Keratinocyte (primary cell): ENCODE data around the gene SEC16B. TPM values are rescaled to one million over a fixed set of nuclear protein-coding genes. Genes with fewer than 3 reads are reported as not detected.

Source experiments
- DNase-seq: peaks from one replicate; pipeline ENCODE4 v3.0.0-alpha.2; 2011; ENCODE audit warnings: low read depth, missing footprints, low spot score
- FAIRE-seq: peaks from 2 replicates; lab custom pipeline; 2011; peaks lifted over from hg19 to GRCh38; lab: Jason Lieb, UNC
- H2AFZ ChIP-seq: 2 replicates; pipeline ENCODE4 v1.6.0; 2012; ENCODE audit warnings: low read length, control low read depth, inconsistent platforms; ENCODE audit not compliant: control insufficient read depth
- H3K27ac ChIP-seq: 2 replicates; pipeline ENCODE4 v1.5.1; 2011; ENCODE audit warnings: low read length; ENCODE audit not compliant: control insufficient read depth, insufficient read depth
- H3K27me3 ChIP-seq: 3 replicates; pipeline ENCODE4 v1.6.0; 2011; ENCODE audit warnings: low read length; ENCODE audit not compliant: control insufficient read depth, insufficient read depth; ENCODE audit errors: extremely low read depth
- H3K36me3 ChIP-seq, 2 experiments: 2 replicates in 1 of 2; 3 replicates in 1 of 2; pipeline ENCODE4 v1.5.1; 2011; ENCODE audit warnings: low read length in 2 of 2, mild to moderate bottlenecking in 1 of 2; ENCODE audit not compliant: control insufficient read depth in 2 of 2, insufficient read depth in 2 of 2; ENCODE audit errors: extremely low read depth in 1 of 2
- H3K4me1 ChIP-seq: 3 replicates; pipeline ENCODE4 v1.5.1; 2011; ENCODE audit warnings: low read length; ENCODE audit not compliant: control insufficient read depth, insufficient read depth; ENCODE audit errors: extremely low read depth
- H3K4me2 ChIP-seq: 3 replicates; pipeline ENCODE4 v1.6.0; 2011; ENCODE audit warnings: low read depth, low read length; ENCODE audit not compliant: control insufficient read depth, insufficient read depth; ENCODE audit errors: extremely low read depth
- H3K4me3 ChIP-seq, 3 experiments: fragments of 200-600 bp in 1 of 3; sonication (generic) in 1 of 3; 2 replicates in 2 of 3; 3 replicates in 1 of 3; pipeline ENCODE4 v1.5.1; 2011 to 2016; ENCODE audit warnings: low read length in 3 of 3, mild to moderate bottlenecking in 3 of 3, control low read depth in 2 of 3, inconsistent platforms in 1 of 3, low read depth in 1 of 3, mixed read lengths in 1 of 3, mixed run types in 1 of 3, moderate library complexity in 1 of 3; ENCODE audit not compliant: control insufficient read depth in 2 of 3, insufficient read depth in 2 of 3; ENCODE audit errors: extremely low read depth in 1 of 3
- H3K79me2 ChIP-seq: 2 replicates; pipeline ENCODE4 v1.6.0; 2012; ENCODE audit warnings: low read length; ENCODE audit not compliant: control insufficient read depth, insufficient read depth
- H3K9ac ChIP-seq: 3 replicates; pipeline ENCODE4 v1.6.0; 2011; ENCODE audit warnings: low read length; ENCODE audit not compliant: control insufficient read depth, insufficient read depth; ENCODE audit errors: extremely low read depth
- H3K9me1 ChIP-seq: 3 replicates; pipeline ENCODE4 v1.6.0; 2011; ENCODE audit warnings: low read length; ENCODE audit not compliant: control insufficient read depth, insufficient read depth; ENCODE audit errors: extremely low read depth
- H3K9me3 ChIP-seq: 2 replicates; pipeline ENCODE4 v1.5.1; 2012; ENCODE audit warnings: low read depth, low read length; ENCODE audit not compliant: control insufficient read depth
- H4K20me1 ChIP-seq: 3 replicates; pipeline ENCODE4 v1.6.0; 2011; ENCODE audit warnings: low read length; ENCODE audit not compliant: control insufficient read depth, insufficient read depth; ENCODE audit errors: extremely low read depth
- CTCF ChIP-seq, 3 experiments: IDR thresholded peaks in 1 of 3; conservative IDR thresholded peaks in 1 of 3; optimal IDR thresholded peaks in 1 of 3; 2 replicates in 2 of 3; 3 replicates in 1 of 3; pipeline versions ENCODE3 to v1.5.1; 2011; ENCODE audit warnings: low read length in 3 of 3, mild to moderate bottlenecking in 3 of 3, moderate library complexity in 2 of 3, control low read depth in 1 of 3, inconsistent platforms in 1 of 3; ENCODE audit not compliant: insufficient read depth in 2 of 3; ENCODE audit errors: extremely low read depth in 1 of 3
- EZH2 ChIP-seq: IDR thresholded peaks from one replicate; pipeline ENCODE4 v1.6.1; 2012; ENCODE audit warnings: inconsistent platforms, mild to moderate bottlenecking, low read length, moderate library complexity
- dilution Hi-C: fragments of 300-500 bp; cut with MboI; formaldehyde crosslinking; loops from one replicate; pipeline ENCODE4 v1.7.0; 2020; ENCODE audit warnings: low sequenced_read_pairs; ENCODE audit not compliant: extremely low pct_ligation_motif_present
- polyA plus RNA-seq, 5 experiments: library from polyadenylated mRNA; depleted of rRNA in 3 of 5; stranded (reverse) in 3 of 5; stranded (forward) in 1 of 5; unstranded in 1 of 5; fragments of >200 nt; gene quantifications; 1 replicate in 1 of 5; 2 replicates in 3 of 5; 3 replicates in 1 of 5; pipeline versions ENCODE4 v1.2.1 to v1.2.3, GENCODE V29; 2011 to 2012; ENCODE audit warnings: missing spikeins in 2 of 5, low read depth in 1 of 5, low replicate concordance in 1 of 5

SEC16B gene
- polyA plus RNA-seq, 1 donor (not counting 4 experiments of a cell fraction or from before 2014, with no cell fraction given): 1.2 TPM

GRCh38 chr1:177934927-177935326 lies 34.9 kb downstream of the SEC16B start:
- no peak overlapping the region for H3K9ac ChIP-seq
- H3K4me3 ChIP-seq: no peak overlapping the region
- H3K79me2 ChIP-seq: no peaks in the 10 kb centered on the region
- no peaks in the 10 kb centered on the region for H3K36me3 ChIP-seq
- H3K9me1 ChIP-seq: no peaks in the 10 kb centered on the region
- TF ChIP-seq EZH2 (no peak), CTCF (optimal IDR thresholded peaks at IDR 0.05 in 1 of 3, IDR thresholded peaks at IDR 0.05 in 1 of 3, conservative IDR thresholded peaks at IDR 0.05 in 1 of 3; ENCODE audit: extremely low read depth in 1 of 3, insufficient read depth in 2 of 3, low read length in 3 of 3) (no peak)
- no peak overlapping the region for H3K4me2 ChIP-seq
- no peak overlapping the region for H3K27ac ChIP-seq
- DNase-seq (no peak), FAIRE-seq (no peak)
- no peak overlapping the region for H2AFZ ChIP-seq
- no peaks in the 10 kb centered on the region for H3K9me3 ChIP-seq
- no peaks in the 10 kb centered on the region for H3K4me1 ChIP-seq
- no peaks in the 10 kb centered on the region for H4K20me1 ChIP-seq
- dilution Hi-C loops: loop anchor here (25.0 kb wide), 1 partner anchor 673 kb away; no protein-coding TSS in a partner anchor
- no peaks in the 10 kb centered on the region for H3K27me3 ChIP-seq

- dilution Hi-C loops: loop anchor here (25.0 kb wide), 1 partner anchor 672 kb away; no protein-coding TSS in a partner anchor
- no peaks in the 10 kb centered on the region for H4K20me1 ChIP-seq
Measured at GRCh38 chr1:177934461-177934860, 35.4 kb downstream of the SEC16B start.

More at GRCh38 chr1:177934461-177934860, 35.4 kb downstream of the SEC16B start:
- FAIRE-seq (no peak), DNase-seq (no peak)
- TF ChIP-seq EZH2 (no peak), CTCF (optimal IDR thresholded peaks at IDR 0.05 in 1 of 3, IDR thresholded peaks at IDR 0.05 in 1 of 3, conservative IDR thresholded peaks at IDR 0.05 in 1 of 3; ENCODE audit: extremely low read depth in 1 of 3, insufficient read depth in 2 of 3, low read length in 3 of 3) (no peak)
- Histone ChIP-seq H3K36me3 (no peaks in the 10 kb centered on the region), H3K9me1 (no peaks in the 10 kb centered on the region), H3K4me3 (no peak overlapping the region), H2AFZ (no peak overlapping the region), H3K9me3 (no peaks in the 10 kb centered on the region), H3K27me3 (no peaks in the 10 kb centered on the region), H3K9ac (no peak overlapping the region), H3K4me1 (no peaks in the 10 kb centered on the region), H3K79me2 (no peaks in the 10 kb centered on the region), H3K27ac (no peak overlapping the region), H3K4me2 (no peak overlapping the region)
